NCI-H187 (cell line): ENCODE measurements around the gene CASZ1.

Source experiments
- DNase-seq, 2 experiments: peaks; one replicate each; lab custom pipeline; 2025; lab: John Stamatoyannopoulos, UW

Gene CASZ1

GRCh38 chr1:10724948-10725847, 71.2 kb downstream of the CASZ1 start:
- peak; percentile 22 to 23 for DNase-seq

GRCh38 chr1:10724511-10724910, 71.9 kb downstream of the CASZ1 start:
- no peak for DNase-seq

GRCh38 chr1:10724052-10724494, 72.4 kb downstream of the CASZ1 start:
- DNase-seq, result no peak

- DNase-seq, result no peak
Observed at GRCh38 chr1:10723317-10723716, 73.1 kb downstream of the CASZ1 start.

GRCh38 chr1:10722803-10723202, 73.6 kb downstream of the CASZ1 start:
- DNase-seq, result no peak

GRCh38 chr1:10721381-10722321, 74.8 kb downstream of the CASZ1 start:
- peak; percentile 55 to 60 for DNase-seq

- no peak for DNase-seq
Observed at GRCh38 chr1:10720635-10721034, 75.8 kb downstream of the CASZ1 start.

- DNase-seq, result no peak
Observed at GRCh38 chr1:10718083-10718415, 78.4 kb downstream of the CASZ1 start.

- DNase-seq, result no peak
Observed at GRCh38 chr1:10717296-10718082, 79.0 kb downstream of the CASZ1 start.

GRCh38 chr1:10716840-10717239, 79.6 kb downstream of the CASZ1 start:
- no peak for DNase-seq

GRCh38 chr1:10714337-10715114, 81.9 kb downstream of the CASZ1 start:
- DNase-seq, result no peak

GRCh38 chr1:10713614-10714013, 82.8 kb downstream of the CASZ1 start:
- no peak for DNase-seq

GRCh38 chr1:10712568-10713362, 83.7 kb downstream of the CASZ1 start:
- DNase-seq, result no peak

GRCh38 chr1:10710489-10710888, 86.0 kb downstream of the CASZ1 start:
- DNase-seq, result no peak

- DNase-seq, result no peak
Observed at GRCh38 chr1:10709646-10710045, 86.8 kb downstream of the CASZ1 start.

- DNase-seq, result no peak
Observed at GRCh38 chr1:10709165-10709564, 87.3 kb downstream of the CASZ1 start.

GRCh38 chr1:10708757-10709156, 87.7 kb downstream of the CASZ1 start:
- no peak for DNase-seq

- DNase-seq, result no peak
Observed at GRCh38 chr1:10707208-10707607, 89.2 kb downstream of the CASZ1 start.

- DNase-seq, result no peak
Observed at GRCh38 chr1:10706376-10706913, 90.0 kb downstream of the CASZ1 start.

- no peak for DNase-seq
Observed at GRCh38 chr1:10705953-10706352, 90.5 kb downstream of the CASZ1 start.
